K562 (cell line): ENCODE results near the gene MEX3D.

Experiments used
- BHLHE40 ChIP-seq: IDR thresholded peaks from 2 replicates; pipeline ENCODE4 v1.6.1; 2011; ENCODE audit warnings: low read length, improper control_type of control experiment
- EGR1 ChIP-seq: fragments of 450-650 bp; conservative IDR thresholded peaks from 2 replicates; pipeline ENCODE4 v1.6.1; 2017; ENCODE audit warnings: mild to moderate bottlenecking
- FOSL1 ChIP-seq: fragments of 200-800 bp; sonication (Bioruptor generic); conservative IDR thresholded peaks from 2 replicates; pipeline ENCODE4 v1.6.1; 2016; ENCODE audit warnings: missing genetic modification characterization, missing compliant biosample characterization
- GMEB1 ChIP-seq: fragments of 250-450 bp; sonication (Bioruptor Pico); IDR thresholded peaks from 2 replicates; pipeline ENCODE4 v1.4.0; 2020; ENCODE audit warnings: mild to moderate bottlenecking
- POLR2AphosphoS5 ChIP-seq: IDR thresholded peaks from 2 replicates; pipeline ENCODE4 v1.6.1; 2011; ENCODE audit warnings: mild to moderate bottlenecking, low read depth, low read length, moderate library complexity; ENCODE audit not compliant: control insufficient read depth, insufficient read depth
- SP2 ChIP-seq: IDR thresholded peaks from 2 replicates; pipeline ENCODE4 v1.6.1; 2011; ENCODE audit warnings: mild to moderate bottlenecking, low read depth, low read length, moderate library complexity; ENCODE audit not compliant: poor library complexity, severe bottlenecking; ENCODE audit errors: extremely low read depth
- ZNF408 ChIP-seq: fragments of 250-450 bp; sonication (Bioruptor Pico); IDR thresholded peaks from 2 replicates; pipeline ENCODE4 v1.4.0; 2020; ENCODE audit warnings: low read depth, mild to moderate bottlenecking, moderate library complexity
- ZNF830 ChIP-seq: fragments of 250-450 bp; sonication (Bioruptor Pico); IDR thresholded peaks from 2 replicates; pipeline ENCODE4 v1.5.0; 2021; ENCODE audit warnings: mild to moderate bottlenecking
- TF ChIP-seq, protein P1 (sequence below), 3 experiments: IDR thresholded peaks in 2 of 3; conservative IDR thresholded peaks in 1 of 3; 2 replicates each; pipeline ENCODE4 v1.5.1; 2011 to 2012; ENCODE audit warnings: low read length in 3 of 3, mild to moderate bottlenecking in 3 of 3, control low read depth in 2 of 3, improper control_type of control experiment in 1 of 3, inconsistent platforms in 1 of 3, low read depth in 1 of 3, mixed read lengths in 1 of 3, moderate library complexity in 1 of 3; ENCODE audit not compliant: insufficient read depth in 2 of 3
- TF ChIP-seq, protein P2 (sequence below): IDR thresholded peaks from 2 replicates; pipeline ENCODE4 v1.6.1; 2012; ENCODE audit warnings: low read depth, low read length, improper control_type of control experiment, borderline replicate concordance

GRCh38 chr19:1580957-1581356, 12.8 kb upstream of the MEX3D start:
- TF ChIP-seq BHLHE40 (no peak), EGR1 (no peak), SP2 (no peak), GMEB1 (CRISPR knock-in tag) (no peak), ZNF408 (CRISPR knock-in tag) (no peak), ZNF830 (CRISPR knock-in tag) (no peak), FOSL1 (tag) (no peak), POLR2AphosphoS5 (no peak)
- TF ChIP-seq, protein P1, sequence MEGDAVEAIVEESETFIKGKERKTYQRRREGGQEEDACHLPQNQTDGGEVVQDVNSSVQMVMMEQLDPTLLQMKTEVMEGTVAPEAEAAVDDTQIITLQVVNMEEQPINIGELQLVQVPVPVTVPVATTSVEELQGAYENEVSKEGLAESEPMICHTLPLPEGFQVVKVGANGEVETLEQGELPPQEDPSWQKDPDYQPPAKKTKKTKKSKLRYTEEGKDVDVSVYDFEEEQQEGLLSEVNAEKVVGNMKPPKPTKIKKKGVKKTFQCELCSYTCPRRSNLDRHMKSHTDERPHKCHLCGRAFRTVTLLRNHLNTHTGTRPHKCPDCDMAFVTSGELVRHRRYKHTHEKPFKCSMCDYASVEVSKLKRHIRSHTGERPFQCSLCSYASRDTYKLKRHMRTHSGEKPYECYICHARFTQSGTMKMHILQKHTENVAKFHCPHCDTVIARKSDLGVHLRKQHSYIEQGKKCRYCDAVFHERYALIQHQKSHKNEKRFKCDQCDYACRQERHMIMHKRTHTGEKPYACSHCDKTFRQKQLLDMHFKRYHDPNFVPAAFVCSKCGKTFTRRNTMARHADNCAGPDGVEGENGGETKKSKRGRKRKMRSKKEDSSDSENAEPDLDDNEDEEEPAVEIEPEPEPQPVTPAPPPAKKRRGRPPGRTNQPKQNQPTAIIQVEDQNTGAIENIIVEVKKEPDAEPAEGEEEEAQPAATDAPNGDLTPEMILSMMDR (IDR thresholded peaks at IDR 0.05 in 2 of 3, conservative IDR thresholded peaks at IDR 0.05 in 1 of 3; ENCODE audit: insufficient read depth in 2 of 3, low read depth in 1 of 3, low read length in 3 of 3): no peak
- TF ChIP-seq, protein P2, sequence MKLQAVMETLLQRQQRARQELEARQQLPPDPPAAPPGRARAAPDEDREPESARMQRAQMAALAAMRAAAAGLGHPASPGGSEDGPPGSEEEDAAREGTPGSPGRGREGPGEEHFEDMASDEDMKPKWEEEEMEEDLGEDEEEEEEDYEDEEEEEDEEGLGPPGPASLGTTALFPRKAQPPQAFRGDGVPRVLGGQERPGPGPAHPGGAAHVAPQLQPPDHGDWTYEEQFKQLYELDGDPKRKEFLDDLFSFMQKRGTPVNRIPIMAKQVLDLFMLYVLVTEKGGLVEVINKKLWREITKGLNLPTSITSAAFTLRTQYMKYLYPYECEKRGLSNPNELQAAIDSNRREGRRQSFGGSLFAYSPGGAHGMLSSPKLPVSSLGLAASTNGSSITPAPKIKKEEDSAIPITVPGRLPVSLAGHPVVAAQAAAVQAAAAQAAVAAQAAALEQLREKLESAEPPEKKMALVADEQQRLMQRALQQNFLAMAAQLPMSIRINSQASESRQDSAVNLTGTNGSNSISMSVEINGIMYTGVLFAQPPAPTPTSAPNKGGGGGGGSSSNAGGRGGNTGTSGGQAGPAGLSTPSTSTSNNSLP: no peak
